Measurements from ENCODE around the gene GPR18.

- TF ChIP-seq CTCF (IDR thresholded peaks at IDR 0.05; ENCODE audit: insufficient read depth, low read depth, low read length) (no peak), EZH2 (IDR thresholded peaks at IDR 0.05; ENCODE audit: insufficient read depth, low read length) (no peak)
These were observed 27.4 kb upstream of the GPR18 start for GRCh38 chr13:99285432-99286182.

Data from astrocyte (in vitro differentiated cells and primary cell).